Measurements from ENCODE around the gene BACH1.

DNA sequence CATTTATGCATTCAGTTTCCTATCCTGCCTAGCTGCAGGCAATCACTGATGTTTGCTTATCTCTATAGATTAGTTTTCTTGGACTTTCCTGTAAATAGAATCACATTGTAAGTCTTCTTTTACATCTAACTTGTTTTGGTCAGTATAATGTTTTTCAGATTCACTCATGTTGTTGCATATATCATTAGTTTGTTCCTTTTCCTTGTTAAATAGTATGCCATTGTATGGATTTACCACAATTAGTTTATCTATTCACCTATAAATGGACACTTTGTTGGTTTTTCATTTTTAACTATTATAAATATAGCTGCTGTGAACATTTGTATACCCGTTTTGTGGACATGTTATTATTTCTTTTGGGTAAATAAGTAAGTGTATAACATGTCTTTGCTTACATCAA, 44.2 kb upstream of the BACH1 start:
- TF ChIP-seq EP300 (IDR thresholded peaks at IDR 0.05; ENCODE audit: borderline replicate concordance in 1 of 2, low read depth in 1 of 2, low read length in 1 of 2): no peak
- TF ChIP-seq TCF12 (IDR thresholded peaks at IDR 0.05): no peak
- no peak for TF ChIP-seq REST (IDR thresholded peaks at IDR 0.05; ENCODE audit: low read depth, low read length)
- TF ChIP-seq, protein P1, sequence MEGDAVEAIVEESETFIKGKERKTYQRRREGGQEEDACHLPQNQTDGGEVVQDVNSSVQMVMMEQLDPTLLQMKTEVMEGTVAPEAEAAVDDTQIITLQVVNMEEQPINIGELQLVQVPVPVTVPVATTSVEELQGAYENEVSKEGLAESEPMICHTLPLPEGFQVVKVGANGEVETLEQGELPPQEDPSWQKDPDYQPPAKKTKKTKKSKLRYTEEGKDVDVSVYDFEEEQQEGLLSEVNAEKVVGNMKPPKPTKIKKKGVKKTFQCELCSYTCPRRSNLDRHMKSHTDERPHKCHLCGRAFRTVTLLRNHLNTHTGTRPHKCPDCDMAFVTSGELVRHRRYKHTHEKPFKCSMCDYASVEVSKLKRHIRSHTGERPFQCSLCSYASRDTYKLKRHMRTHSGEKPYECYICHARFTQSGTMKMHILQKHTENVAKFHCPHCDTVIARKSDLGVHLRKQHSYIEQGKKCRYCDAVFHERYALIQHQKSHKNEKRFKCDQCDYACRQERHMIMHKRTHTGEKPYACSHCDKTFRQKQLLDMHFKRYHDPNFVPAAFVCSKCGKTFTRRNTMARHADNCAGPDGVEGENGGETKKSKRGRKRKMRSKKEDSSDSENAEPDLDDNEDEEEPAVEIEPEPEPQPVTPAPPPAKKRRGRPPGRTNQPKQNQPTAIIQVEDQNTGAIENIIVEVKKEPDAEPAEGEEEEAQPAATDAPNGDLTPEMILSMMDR (IDR thresholded peaks at IDR 0.05): no peak
